LNCAP (cell line): ENCODE measurements around the gene SLC51A.

Source experiments
- TF ChIP-seq, protein P1 (sequence below): fragments of 450-650 bp; IDR thresholded peaks from 2 replicates; pipeline ENCODE4 v1.5.1; 2017; ENCODE audit warnings: mild to moderate bottlenecking

SLC51A gene

GRCh38 chr3:196218155-196218712, 1.9 kb downstream of the SLC51A start:
- TF ChIP-seq, protein P1, sequence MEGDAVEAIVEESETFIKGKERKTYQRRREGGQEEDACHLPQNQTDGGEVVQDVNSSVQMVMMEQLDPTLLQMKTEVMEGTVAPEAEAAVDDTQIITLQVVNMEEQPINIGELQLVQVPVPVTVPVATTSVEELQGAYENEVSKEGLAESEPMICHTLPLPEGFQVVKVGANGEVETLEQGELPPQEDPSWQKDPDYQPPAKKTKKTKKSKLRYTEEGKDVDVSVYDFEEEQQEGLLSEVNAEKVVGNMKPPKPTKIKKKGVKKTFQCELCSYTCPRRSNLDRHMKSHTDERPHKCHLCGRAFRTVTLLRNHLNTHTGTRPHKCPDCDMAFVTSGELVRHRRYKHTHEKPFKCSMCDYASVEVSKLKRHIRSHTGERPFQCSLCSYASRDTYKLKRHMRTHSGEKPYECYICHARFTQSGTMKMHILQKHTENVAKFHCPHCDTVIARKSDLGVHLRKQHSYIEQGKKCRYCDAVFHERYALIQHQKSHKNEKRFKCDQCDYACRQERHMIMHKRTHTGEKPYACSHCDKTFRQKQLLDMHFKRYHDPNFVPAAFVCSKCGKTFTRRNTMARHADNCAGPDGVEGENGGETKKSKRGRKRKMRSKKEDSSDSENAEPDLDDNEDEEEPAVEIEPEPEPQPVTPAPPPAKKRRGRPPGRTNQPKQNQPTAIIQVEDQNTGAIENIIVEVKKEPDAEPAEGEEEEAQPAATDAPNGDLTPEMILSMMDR, result no peak

GRCh38 chr3:196219194-196219969, 3.0 kb downstream of the SLC51A start:
- TF ChIP-seq, protein P1, result no peak

DNA sequence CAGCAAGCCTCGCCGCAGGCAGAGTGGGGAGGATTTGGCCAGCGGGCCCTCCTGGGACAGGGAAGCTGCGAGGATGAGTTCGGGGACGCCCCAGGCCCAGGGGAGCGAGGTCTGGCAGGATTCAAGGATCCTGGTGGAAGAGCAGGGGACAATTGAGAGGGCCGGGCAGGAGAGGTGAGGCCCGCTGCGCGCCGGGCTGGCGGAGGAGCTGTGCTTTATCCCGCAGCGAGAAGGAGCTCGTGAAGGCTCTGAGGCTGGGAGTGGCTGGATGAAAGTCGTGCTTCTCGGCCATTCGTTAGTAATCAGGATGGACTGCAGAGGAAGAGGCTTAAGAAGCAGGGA, 3.6 kb downstream of the SLC51A start:
- TF ChIP-seq, protein P1, result no peak

DNA sequence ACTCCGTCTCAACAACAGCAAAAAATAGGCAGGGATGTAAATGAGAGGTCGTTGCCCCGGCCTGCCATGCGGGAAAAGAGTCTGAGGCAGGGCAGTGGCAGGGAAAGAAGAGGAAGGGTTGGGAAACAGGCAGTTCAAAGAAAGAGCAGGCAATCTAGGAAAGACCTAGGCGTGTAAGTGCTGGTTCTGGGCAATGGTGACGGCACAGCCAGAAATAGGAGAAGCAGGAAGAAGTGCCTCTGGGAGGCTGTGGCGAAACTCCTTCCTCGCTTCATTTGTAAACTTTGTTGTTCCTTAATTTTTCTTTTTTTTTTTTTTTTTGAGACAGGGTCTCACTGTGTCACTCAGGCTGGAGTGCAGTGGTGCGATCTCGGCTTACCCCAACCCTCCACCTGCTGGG, 4.3 kb downstream of the SLC51A start:
- TF ChIP-seq, protein P1, result no peak

GRCh38 chr3:196220991-196221390, 4.7 kb downstream of the SLC51A start:
- TF ChIP-seq, protein P1, result no peak

DNA sequence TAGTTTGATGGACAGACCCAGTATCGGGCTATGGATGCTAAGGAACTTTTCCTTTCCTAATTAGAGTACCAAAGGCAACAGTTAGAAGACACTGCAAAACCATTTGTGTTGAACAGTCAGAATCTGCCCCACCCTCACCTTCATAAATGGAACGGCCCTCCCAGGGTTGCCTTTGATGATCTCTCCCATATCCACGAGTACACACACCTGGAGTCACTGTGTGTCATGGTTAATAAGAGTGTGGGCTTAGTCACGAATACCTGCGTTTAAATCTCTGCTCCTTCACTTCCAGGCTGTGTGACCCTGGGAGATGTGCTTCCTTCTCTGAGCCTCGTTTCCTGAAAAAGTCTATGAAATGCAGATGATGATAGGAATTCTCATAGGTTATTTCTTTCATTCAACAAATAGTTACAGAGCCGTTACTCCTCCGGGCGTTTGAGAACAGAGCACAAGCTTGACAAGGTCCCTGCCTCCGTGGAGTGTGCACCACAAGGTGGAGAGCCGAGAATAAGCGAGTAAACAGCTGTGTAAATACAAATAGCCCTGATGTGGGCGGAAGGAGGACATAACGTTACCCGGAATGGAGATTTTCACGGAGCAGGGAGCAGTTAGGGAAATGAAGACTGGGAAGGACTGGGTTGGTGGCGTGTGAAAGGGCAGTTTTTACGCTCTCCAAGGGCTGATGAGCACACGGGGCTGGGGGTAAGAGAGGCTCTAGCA, 6.7 kb downstream of the SLC51A start:
- TF ChIP-seq, protein P1, result no peak

- TF ChIP-seq, protein P1, result no peak
Measured at GRCh38 chr3:196225086-196225485, 8.8 kb downstream of the SLC51A start.
